Measurements from ENCODE around the gene B9D2.

DNA sequence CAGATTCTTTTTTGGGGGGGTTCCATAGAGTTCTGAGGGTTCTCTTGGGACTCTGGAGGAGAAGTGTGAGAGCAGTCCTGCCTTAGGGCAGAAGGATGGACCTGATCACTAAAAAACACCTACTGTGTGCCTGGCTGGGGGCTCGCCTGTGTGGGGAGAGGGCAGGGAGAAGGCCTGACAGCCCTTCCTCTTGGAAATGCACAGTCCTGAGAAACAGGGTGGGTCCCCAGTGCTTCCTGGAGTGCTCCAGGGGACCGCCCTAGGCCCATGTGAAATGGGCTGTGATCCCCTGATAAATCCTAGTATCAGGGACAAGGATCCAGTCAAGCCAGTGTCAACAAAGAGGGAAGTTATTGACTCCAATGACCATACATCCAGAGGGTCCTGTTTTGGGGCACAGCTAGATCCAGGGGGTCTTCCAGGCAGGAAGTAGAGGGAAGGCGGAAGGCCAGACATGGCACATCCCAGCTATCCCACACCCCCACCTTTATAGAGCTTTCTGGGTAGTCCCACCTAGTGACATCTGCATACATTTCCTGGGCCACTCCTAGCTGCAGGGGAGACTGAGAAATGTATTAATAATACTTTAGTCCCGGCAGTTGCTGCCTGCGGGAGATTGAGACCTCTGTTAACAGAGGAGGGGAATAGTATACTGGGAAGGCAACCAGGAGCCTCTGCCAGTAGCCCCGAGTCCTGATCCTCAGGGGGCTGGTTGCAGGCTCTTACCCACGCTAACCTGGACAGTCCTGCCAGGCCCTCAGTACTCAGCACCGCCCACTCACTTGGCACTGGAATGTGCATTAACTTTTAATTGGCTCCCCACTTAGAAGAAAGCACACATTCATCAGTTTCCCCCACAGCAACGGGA lies 47.4 kb upstream of the B9D2 start:
- TF ChIP-seq, protein P1, sequence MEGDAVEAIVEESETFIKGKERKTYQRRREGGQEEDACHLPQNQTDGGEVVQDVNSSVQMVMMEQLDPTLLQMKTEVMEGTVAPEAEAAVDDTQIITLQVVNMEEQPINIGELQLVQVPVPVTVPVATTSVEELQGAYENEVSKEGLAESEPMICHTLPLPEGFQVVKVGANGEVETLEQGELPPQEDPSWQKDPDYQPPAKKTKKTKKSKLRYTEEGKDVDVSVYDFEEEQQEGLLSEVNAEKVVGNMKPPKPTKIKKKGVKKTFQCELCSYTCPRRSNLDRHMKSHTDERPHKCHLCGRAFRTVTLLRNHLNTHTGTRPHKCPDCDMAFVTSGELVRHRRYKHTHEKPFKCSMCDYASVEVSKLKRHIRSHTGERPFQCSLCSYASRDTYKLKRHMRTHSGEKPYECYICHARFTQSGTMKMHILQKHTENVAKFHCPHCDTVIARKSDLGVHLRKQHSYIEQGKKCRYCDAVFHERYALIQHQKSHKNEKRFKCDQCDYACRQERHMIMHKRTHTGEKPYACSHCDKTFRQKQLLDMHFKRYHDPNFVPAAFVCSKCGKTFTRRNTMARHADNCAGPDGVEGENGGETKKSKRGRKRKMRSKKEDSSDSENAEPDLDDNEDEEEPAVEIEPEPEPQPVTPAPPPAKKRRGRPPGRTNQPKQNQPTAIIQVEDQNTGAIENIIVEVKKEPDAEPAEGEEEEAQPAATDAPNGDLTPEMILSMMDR (IDR thresholded peaks at IDR 0.05), result no peak
- no peak for TF ChIP-seq POLR2A (IDR thresholded peaks at IDR 0.05)
